Measurements from ENCODE around the gene GP1BB. TPM values are rescaled to one million over a fixed set of nuclear protein-coding genes. Genes with fewer than 3 reads are reported as not detected.

The GP1BB gene
- polyA plus RNA-seq, 1 donor from 2014 or later: 42.0 TPM

DNA sequence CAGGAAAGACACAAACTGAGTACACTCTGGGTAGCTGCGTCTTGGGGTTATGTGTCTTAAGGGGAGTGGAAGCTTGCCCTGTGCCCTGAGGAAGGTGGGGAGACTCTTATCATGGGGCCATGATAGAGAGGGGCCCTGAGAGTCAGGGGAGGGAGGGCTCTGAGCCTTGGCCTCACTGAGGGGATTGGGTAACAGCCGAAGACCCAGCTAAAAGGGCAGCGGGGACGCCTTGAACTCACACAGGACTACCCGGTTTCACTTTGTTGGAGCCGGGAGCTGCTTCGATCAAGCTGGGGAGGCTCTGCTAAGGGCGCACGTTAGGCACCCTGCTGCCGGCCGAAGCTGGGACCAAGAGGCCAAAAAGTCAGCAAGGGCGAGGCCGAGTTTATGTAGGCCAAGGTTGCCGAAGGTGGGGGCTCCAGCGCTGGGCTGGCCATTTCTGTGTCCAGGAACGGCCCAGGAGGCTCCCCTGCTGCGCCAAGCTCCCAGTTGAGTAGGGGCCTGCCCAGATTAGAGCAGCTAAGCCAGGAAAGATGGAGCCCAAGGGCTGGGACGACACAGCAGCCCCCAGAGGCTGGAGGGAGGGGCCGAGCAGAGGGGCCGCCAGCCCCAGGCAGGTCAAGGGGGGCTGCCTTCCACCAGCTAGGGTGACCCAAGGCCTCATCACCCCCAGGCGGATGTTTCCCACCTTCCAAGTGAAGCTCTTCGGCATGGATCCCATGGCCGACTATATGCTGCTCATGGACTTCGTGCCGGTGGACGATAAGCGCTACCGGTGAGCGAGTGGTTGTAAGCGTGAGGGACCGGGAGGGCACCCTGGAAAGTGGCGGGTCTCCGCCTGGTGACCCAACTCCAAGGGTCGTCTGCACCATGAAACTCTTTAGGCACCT is 39.5 kb downstream of the GP1BB start:
- H3K9ac ChIP-seq (ENCODE audit: low read length): no peak overlapping the region
- no peak overlapping the region for H3K4me3 ChIP-seq (ENCODE audit: low read length)
- TF ChIP-seq RAD21 (conservative IDR thresholded peaks at IDR 0.05): no peak
- no peak for TF ChIP-seq POLR2AphosphoS5 (IDR thresholded peaks at IDR 0.05)
- no peak for TF ChIP-seq EZH2 (IDR thresholded peaks at IDR 0.05; ENCODE audit: borderline replicate concordance, insufficient read depth, low read length, poor library complexity, severe bottlenecking)
- TF ChIP-seq EP300 (conservative IDR thresholded peaks at IDR 0.05; ENCODE audit: poor library complexity, severe bottlenecking): no peak
- TF ChIP-seq MXI1 (conservative IDR thresholded peaks at IDR 0.05; ENCODE audit: poor library complexity, severe bottlenecking): no peak
- TF ChIP-seq, protein P1, sequence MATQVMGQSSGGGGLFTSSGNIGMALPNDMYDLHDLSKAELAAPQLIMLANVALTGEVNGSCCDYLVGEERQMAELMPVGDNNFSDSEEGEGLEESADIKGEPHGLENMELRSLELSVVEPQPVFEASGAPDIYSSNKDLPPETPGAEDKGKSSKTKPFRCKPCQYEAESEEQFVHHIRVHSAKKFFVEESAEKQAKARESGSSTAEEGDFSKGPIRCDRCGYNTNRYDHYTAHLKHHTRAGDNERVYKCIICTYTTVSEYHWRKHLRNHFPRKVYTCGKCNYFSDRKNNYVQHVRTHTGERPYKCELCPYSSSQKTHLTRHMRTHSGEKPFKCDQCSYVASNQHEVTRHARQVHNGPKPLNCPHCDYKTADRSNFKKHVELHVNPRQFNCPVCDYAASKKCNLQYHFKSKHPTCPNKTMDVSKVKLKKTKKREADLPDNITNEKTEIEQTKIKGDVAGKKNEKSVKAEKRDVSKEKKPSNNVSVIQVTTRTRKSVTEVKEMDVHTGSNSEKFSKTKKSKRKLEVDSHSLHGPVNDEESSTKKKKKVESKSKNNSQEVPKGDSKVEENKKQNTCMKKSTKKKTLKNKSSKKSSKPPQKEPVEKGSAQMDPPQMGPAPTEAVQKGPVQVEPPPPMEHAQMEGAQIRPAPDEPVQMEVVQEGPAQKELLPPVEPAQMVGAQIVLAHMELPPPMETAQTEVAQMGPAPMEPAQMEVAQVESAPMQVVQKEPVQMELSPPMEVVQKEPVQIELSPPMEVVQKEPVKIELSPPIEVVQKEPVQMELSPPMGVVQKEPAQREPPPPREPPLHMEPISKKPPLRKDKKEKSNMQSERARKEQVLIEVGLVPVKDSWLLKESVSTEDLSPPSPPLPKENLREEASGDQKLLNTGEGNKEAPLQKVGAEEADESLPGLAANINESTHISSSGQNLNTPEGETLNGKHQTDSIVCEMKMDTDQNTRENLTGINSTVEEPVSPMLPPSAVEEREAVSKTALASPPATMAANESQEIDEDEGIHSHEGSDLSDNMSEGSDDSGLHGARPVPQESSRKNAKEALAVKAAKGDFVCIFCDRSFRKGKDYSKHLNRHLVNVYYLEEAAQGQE (IDR thresholded peaks at IDR 0.05; ENCODE audit: borderline replicate concordance): no peak
- TF ChIP-seq, protein P2, sequence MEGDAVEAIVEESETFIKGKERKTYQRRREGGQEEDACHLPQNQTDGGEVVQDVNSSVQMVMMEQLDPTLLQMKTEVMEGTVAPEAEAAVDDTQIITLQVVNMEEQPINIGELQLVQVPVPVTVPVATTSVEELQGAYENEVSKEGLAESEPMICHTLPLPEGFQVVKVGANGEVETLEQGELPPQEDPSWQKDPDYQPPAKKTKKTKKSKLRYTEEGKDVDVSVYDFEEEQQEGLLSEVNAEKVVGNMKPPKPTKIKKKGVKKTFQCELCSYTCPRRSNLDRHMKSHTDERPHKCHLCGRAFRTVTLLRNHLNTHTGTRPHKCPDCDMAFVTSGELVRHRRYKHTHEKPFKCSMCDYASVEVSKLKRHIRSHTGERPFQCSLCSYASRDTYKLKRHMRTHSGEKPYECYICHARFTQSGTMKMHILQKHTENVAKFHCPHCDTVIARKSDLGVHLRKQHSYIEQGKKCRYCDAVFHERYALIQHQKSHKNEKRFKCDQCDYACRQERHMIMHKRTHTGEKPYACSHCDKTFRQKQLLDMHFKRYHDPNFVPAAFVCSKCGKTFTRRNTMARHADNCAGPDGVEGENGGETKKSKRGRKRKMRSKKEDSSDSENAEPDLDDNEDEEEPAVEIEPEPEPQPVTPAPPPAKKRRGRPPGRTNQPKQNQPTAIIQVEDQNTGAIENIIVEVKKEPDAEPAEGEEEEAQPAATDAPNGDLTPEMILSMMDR (IDR thresholded peaks at IDR 0.05; ENCODE audit: poor library complexity, severe bottlenecking): no peak
- TF ChIP-seq TAF1 (IDR thresholded peaks at IDR 0.05; ENCODE audit: low read depth): no peak
- TF ChIP-seq SMC3 (conservative IDR thresholded peaks at IDR 0.05; ENCODE audit: poor library complexity): no peak
- no peaks in the 10 kb centered on the region for H3K9me3 ChIP-seq (ENCODE audit: low read length)
- H3F3A ChIP-seq (ENCODE audit: insufficient read depth, low read length, poor library complexity, severe bottlenecking): no peaks in the 10 kb centered on the region
- no peaks in the 10 kb centered on the region for H3K36me3 ChIP-seq (ENCODE audit: insufficient read depth, low read length)
- no peak overlapping the region for H3K27ac ChIP-seq (ENCODE audit: low read length)
- peaks cover 90% of the 10 kb centered on the region for H3K27me3 ChIP-seq (ENCODE audit: insufficient read depth, low read depth, low read length)
- H3K79me2 ChIP-seq (replicated peaks; ENCODE audit: insufficient read depth, low read length): no peaks in the 10 kb centered on the region
- H2AFZ ChIP-seq (ENCODE audit: low read depth, low read length): no peak overlapping the region
- H3K4me2 ChIP-seq (ENCODE audit: low read length): no peak overlapping the region
- no peaks in the 10 kb centered on the region for H4K20me1 ChIP-seq (ENCODE audit: insufficient read depth)
- no peaks in the 10 kb centered on the region for H3K9me2 ChIP-seq (ENCODE audit: insufficient read depth, low read length)

DNA sequence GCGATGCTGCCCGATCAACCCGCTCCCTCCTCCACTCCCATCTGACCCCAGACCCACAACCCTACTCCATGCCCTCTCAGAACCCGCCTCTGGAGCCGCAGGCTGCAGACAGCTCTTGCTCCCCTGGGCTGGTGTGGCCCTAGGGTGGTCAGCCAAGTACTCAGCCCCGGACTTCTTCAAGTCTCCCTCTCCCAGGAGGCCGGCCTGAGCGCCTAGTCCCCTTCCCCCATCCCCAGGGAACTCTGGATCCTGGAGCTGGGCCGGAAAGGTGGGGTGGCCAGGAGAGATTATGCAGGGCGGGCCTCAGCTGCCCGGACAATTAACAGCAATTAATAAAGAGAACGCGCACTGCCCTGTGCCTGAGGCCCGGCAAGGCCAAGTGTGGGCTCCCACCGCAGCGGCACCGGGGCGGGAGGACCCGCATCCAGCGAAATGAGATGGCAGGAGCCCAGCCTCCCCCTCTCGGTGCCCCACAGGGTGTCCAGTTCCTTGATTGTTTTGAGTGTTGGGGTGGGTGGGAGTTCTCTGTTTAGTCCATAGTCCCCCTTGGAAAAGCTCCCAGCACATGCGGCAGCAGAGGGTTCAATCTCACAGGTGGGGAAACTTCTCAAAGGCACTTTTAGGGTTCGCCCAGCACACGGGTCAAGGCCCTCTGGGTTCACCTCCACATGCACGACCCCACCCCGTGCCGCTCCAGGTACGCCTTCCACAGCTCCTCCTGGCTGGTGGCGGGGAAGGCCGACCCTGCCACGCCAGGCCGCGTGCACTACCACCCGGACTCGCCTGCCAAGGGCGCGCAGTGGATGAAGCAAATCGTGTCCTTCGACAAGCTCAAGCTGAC is 40.3 kb downstream of the GP1BB start:
- TF ChIP-seq EZH2 (IDR thresholded peaks at IDR 0.05; ENCODE audit: borderline replicate concordance, insufficient read depth, low read length, poor library complexity, severe bottlenecking): no peak
- TF ChIP-seq, protein P1 (IDR thresholded peaks at IDR 0.05; ENCODE audit: borderline replicate concordance): no peak
- TF ChIP-seq MXI1 (conservative IDR thresholded peaks at IDR 0.05; ENCODE audit: poor library complexity, severe bottlenecking): no peak
- TF ChIP-seq RAD21 (conservative IDR thresholded peaks at IDR 0.05): no peak
- TF ChIP-seq POLR2AphosphoS5 (IDR thresholded peaks at IDR 0.05): no peak
- TF ChIP-seq, protein P2 (IDR thresholded peaks at IDR 0.05; ENCODE audit: poor library complexity, severe bottlenecking): no peak
- TF ChIP-seq EP300 (conservative IDR thresholded peaks at IDR 0.05; ENCODE audit: poor library complexity, severe bottlenecking): no peak
- no peak for TF ChIP-seq TAF1 (IDR thresholded peaks at IDR 0.05; ENCODE audit: low read depth)
- TF ChIP-seq SMC3 (conservative IDR thresholded peaks at IDR 0.05; ENCODE audit: poor library complexity): no peak
- Histone ChIP-seq H4K20me1 (ENCODE audit: insufficient read depth) (no peaks in the 10 kb centered on the region), H3K4me2 (ENCODE audit: low read length) (no peak overlapping the region)

More for the DNA sequence above, 40.3 kb downstream of the GP1BB start:
- Histone ChIP-seq H3K36me3 (ENCODE audit: insufficient read depth, low read length) (no peaks in the 10 kb centered on the region), H3F3A (ENCODE audit: insufficient read depth, low read length, poor library complexity, severe bottlenecking) (no peaks in the 10 kb centered on the region), H3K79me2 (replicated peaks; ENCODE audit: insufficient read depth, low read length) (no peaks in the 10 kb centered on the region), H3K27me3 (ENCODE audit: insufficient read depth, low read depth, low read length) (peaks cover 90% of the 10 kb centered on the region), H2AFZ (ENCODE audit: low read depth, low read length) (no peak overlapping the region), H3K9me3 (ENCODE audit: low read length) (no peaks in the 10 kb centered on the region), H3K27ac (ENCODE audit: low read length) (no peak overlapping the region), H3K4me3 (ENCODE audit: low read length) (no peak overlapping the region), H3K9me2 (ENCODE audit: insufficient read depth, low read length) (no peaks in the 10 kb centered on the region), H3K9ac (ENCODE audit: low read length) (no peak overlapping the region)
